Transverse colon (tissue), 4 donors: Measurements from ENCODE around the gene CCN2. TPM values are rescaled to one million over a fixed set of nuclear protein-coding genes. Genes with fewer than 3 reads are reported as not detected.
"Not testable (repeated sequence)": the region's sequence is repeated elsewhere in the genome, so short reads cannot be mapped to it uniquely, and the experiment has no call there.

ENCODE experiments used
- DNase-seq: peaks from one replicate; pipeline ENCODE4 v3.0.0-alpha.2; 2019
- H3K27ac ChIP-seq, 4 donors: fragments of 200-600 bp; sonication (generic); 2 replicates each; pipeline ENCODE4 v1.5.1; 2016 to 2018; ENCODE audit warnings: inconsistent platforms in 4 of 4
- H3K27me3 ChIP-seq: fragments of 200-600 bp; sonication (generic); 2 replicates; pipeline ENCODE4 v1.5.1; 2017; ENCODE audit warnings: inconsistent platforms
- H3K36me3 ChIP-seq, 4 donors: fragments of 200-600 bp; sonication (generic); 2 replicates each; pipeline ENCODE4 v1.5.1; 2017 to 2019; ENCODE audit warnings: inconsistent platforms in 4 of 4
- H3K4me1 ChIP-seq, 4 donors: fragments of 200-600 bp; sonication (generic); 2 replicates each; pipeline ENCODE4 v1.5.1; 2017 to 2020; ENCODE audit warnings: inconsistent platforms in 4 of 4
- H3K4me3 ChIP-seq, 4 donors: fragments of 200-600 bp; sonication (generic); 1 replicate in 1 of 4; 2 replicates in 3 of 4; pipeline versions ENCODE4 v1.5.1 to v1.6.1; 2017 to 2019; ENCODE audit warnings: inconsistent platforms in 4 of 4
- H3K9me3 ChIP-seq, 2 donors: fragments of 200-600 bp; sonication (generic); 2 replicates each; pipeline ENCODE4 v1.5.1; 2017 to 2019; ENCODE audit warnings: inconsistent platforms in 2 of 2
- CTCF ChIP-seq, 5 experiments: fragments of 200-600 bp in 3 of 5; fragments of 450-650 bp in 2 of 5; sonication (generic) in 3 of 5; IDR thresholded peaks; 1 replicate in 2 of 5; 2 replicates in 3 of 5; pipeline ENCODE4 v1.5.1; 2016 to 2017; ENCODE audit warnings: antibody characterized with exemption in 5 of 5, inconsistent platforms in 3 of 5, mild to moderate bottlenecking in 2 of 5, moderate library complexity in 1 of 5
- EP300 ChIP-seq: sonication (generic); formaldehyde crosslinking; IDR thresholded peaks from one replicate; pipeline ENCODE4 v1.6.1; 2017; ENCODE audit warnings: antibody characterized with exemption, low read depth
- POLR2A ChIP-seq: fragments of 450-650 bp; IDR thresholded peaks from one replicate; pipeline ENCODE4 v1.6.1; 2016; ENCODE audit warnings: antibody characterized with exemption, mild to moderate bottlenecking, moderate library complexity
- POLR2AphosphoS5 ChIP-seq, 3 donors: sonication (generic); formaldehyde crosslinking; IDR thresholded peaks; one replicate each; pipeline ENCODE4 v1.6.1; 2016; ENCODE audit warnings: antibody characterized with exemption in 3 of 3
- WGBS, 2 donors: methylation state at CpG; one replicate each; pipeline ENCODE4 v1.1.5; 2018; ENCODE audit warnings: low coverage in 1 of 2; 5-methylcytosine and 5-hydroxymethylcytosine counted together
- in situ Hi-C, 4 donors: fragments of 200-750 bp; cut with MboI; loops; one replicate each; pipeline versions ENCODE4 v1.15.0 to v1.15.1; 2017; ENCODE audit warnings: low sequenced_read_pairs in 3 of 4, low pct_ligation_motif_present in 1 of 4, low pct_unique_long_range_greater_than_20kb in 1 of 4
- intact Hi-C: fragments of 100-400 bp; cut with DNase I; formaldehyde crosslinking; loops from one replicate; pipeline ENCODE4 v1.15.1; 2023; ENCODE audit warnings: low total_unique reads
- total RNA-seq, 4 donors: library from RNA; depleted of rRNA; stranded (reverse); fragments of >200 nt; gene quantifications; one replicate each; pipeline ENCODE4 v1.1.0, GENCODE V29; 2016

Gene CCN2
- total RNA-seq, 4 donors from 2014 or later, result 37.0 to 146 (median 58.0) TPM

DNA sequence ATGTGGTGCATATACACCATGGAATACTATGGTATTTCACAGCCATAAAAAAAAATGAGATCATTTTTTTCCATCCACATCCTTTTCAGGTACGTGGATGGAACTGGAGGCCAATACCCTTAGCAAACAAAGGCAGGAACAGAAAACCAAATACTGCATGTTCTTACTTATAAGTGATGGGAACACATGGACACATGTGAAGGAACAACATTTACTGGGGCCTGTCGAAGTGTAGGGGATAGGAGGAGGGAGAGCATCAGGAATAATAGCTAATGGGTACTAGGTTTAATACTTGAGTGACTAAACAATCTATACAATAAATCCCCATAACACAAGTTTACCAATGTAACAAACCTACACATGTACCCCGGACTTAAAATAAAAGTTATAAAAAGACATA lies 30.5 kb downstream of the CCN2 start:
- TF ChIP-seq EP300 (no peak), POLR2AphosphoS5 (IDR thresholded peaks at IDR 0.05) (no peak), CTCF (IDR thresholded peaks at IDR 0.05) (no peak), POLR2A (no peak)
- peaks cover 0 to 9% of the 10 kb centered on the region in 2 donors for H3K9me3 ChIP-seq
- WGBS, 2 donors, result 64 to 68% methylated on average over 3 of the region's 3 CpGs
- intact Hi-C loops, result no loop called here
- no peak overlapping the region for H3K27ac ChIP-seq
- in situ Hi-C loops, result loop anchor here in 2 of 4 donors (5.0 to 25.0 kb wide), 3 partner anchors 244 to 567 kb away; no protein-coding TSS in a partner anchor
- no peaks in the 10 kb centered on the region for H3K36me3 ChIP-seq
- no peak overlapping the region for H3K4me3 ChIP-seq
- no peaks in the 10 kb centered on the region for H3K4me1 ChIP-seq
- H3K27me3 ChIP-seq, result no peaks in the 10 kb centered on the region
- no peak for DNase-seq

DNA sequence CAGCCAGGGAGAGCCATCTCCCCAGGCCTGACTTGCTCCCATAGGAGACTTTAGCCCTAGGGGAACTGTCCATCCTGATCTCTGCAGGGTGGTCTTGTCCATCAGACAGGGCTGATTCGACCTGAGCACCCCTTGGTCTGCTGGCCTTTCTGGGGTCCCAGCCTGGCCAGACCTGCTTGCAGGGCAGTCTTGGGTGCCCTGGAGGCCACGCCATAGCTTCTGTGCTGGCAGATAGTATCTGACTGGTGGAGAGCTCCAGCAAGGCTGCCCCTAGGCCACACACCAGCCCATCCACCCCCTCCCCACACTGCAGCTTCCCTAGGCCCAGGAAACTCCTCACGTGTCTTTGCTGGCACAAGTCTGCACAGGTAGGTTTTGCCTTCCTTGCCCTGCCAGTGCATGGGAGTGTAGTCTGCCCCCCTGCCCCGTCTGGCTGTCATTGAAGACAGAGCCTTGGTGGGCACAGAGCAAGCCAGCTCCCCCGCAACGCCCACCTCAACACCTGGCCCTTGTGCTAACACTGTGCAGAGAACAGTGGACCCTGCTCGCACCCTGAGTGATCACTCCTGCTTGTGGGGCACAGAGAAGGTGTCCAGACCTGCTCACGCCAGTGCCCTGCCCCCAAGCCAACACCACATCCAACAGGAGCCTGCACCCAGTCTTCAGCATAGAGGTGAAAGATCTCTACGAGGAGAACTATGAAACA lies 32.4 kb downstream of the CCN2 start:
- intact Hi-C loops, result no loop called here
- WGBS, 2 donors, result 81% methylated on average over 8 of the region's 9 CpGs; no CpG with 5 or more reads in 1 of the 2 donors
- Histone ChIP-seq H3K4me1 (no peaks in the 10 kb centered on the region), H3K9me3 (peaks cover 0 to 7% of the 10 kb centered on the region in 2 donors), H3K27me3 (no peaks in the 10 kb centered on the region), H3K27ac (no peak overlapping the region), H3K36me3 (no peaks in the 10 kb centered on the region), H3K4me3 (no peak overlapping the region)
- no peak for DNase-seq
- no peak for TF ChIP-seq POLR2A
- no peak for TF ChIP-seq POLR2AphosphoS5 (IDR thresholded peaks at IDR 0.05)
- in situ Hi-C loops, result loop anchor here (5.0 to 25.0 kb wide), 5 partner anchors 134 to 568 kb away; no protein-coding TSS in a partner anchor

- intact Hi-C loops, result no loop called here
- Histone ChIP-seq H3K27ac (no peak overlapping the region), H3K4me1 (no peaks in the 10 kb centered on the region), H3K9me3 (no peaks in the 10 kb centered on the region), H3K4me3 (no peak overlapping the region), H3K36me3 (no peaks in the 10 kb centered on the region), H3K27me3 (peaks cover 3% of the 10 kb centered on the region)
- in situ Hi-C loops, result loop anchor here (5.0 to 25.0 kb wide), 5 partner anchors 133 to 569 kb away; no protein-coding TSS in a partner anchor
- no peak for DNase-seq
- 81% methylated on average over 6 of the region's 6 CpGs; no CpG with 5 or more reads in 1 of the 2 donors for WGBS, 2 donors
- no peak for TF ChIP-seq EP300
- TF ChIP-seq CTCF (IDR thresholded peaks at IDR 0.05), result no peak
- no peak for TF ChIP-seq POLR2AphosphoS5 (IDR thresholded peaks at IDR 0.05)
- TF ChIP-seq POLR2A, result no peak
Measured at GRCh38 chr6:131917763-131918649, 33.2 kb downstream of the CCN2 start.

- no peaks in the 10 kb centered on the region for H3K9me3 ChIP-seq
- peaks cover 0 to 2% (median 0%) of the 10 kb centered on the region in 4 donors for H3K4me1 ChIP-seq
- intact Hi-C loops, result no loop called here
- peaks cover 9% of the 10 kb centered on the region for H3K27me3 ChIP-seq
- no peak overlapping the region for H3K27ac ChIP-seq
- in situ Hi-C loops, result loop anchor here (5.0 to 25.0 kb wide), 5 partner anchors 133 to 570 kb away; no protein-coding TSS in a partner anchor
- H3K4me3 ChIP-seq, result no peak overlapping the region
- TF ChIP-seq POLR2A, result no peak
- no peak for TF ChIP-seq EP300
- H3K36me3 ChIP-seq, result no peaks in the 10 kb centered on the region
- WGBS, 2 donors, result 57 to 75% methylated on average over 2 of the region's 2 CpGs
- no peak for DNase-seq
Measured at GRCh38 chr6:131917318-131917717, 33.9 kb downstream of the CCN2 start.

DNA sequence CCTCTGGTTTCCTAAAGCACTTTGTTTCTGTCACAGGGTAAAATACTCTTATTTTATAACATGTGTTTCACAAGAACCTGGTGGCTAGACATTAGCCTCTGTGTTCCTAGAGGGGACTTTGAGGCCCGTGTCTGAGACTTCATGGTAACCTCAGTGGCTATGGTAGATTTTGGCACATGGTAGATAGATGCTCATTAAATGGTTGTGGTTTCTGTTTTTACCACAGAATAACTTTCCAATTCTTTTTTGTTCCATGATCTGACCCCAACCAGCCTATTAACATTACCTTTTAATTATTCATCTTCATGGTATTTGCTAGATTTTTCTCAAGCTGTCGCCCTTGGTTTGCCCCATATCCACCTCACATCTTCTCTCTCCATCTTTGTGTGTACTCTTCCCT lies 34.3 kb downstream of the CCN2 start:
- no peak overlapping the region for H3K4me3 ChIP-seq
- in situ Hi-C loops (loop anchor here (5.0 to 25.0 kb wide), 5 partner anchors 132 to 570 kb away; no protein-coding TSS in a partner anchor), intact Hi-C loops (no loop called here)
- H3K9me3 ChIP-seq, result no peaks in the 10 kb centered on the region
- TF ChIP-seq CTCF (IDR thresholded peaks at IDR 0.05), result no peak
- TF ChIP-seq EP300, result no peak
- no peak for TF ChIP-seq POLR2A
- TF ChIP-seq POLR2AphosphoS5 (IDR thresholded peaks at IDR 0.05), result no peak
- H3K27ac ChIP-seq, result no peak overlapping the region
- H3K36me3 ChIP-seq, result no peaks in the 10 kb centered on the region
- peaks cover 9% of the 10 kb centered on the region for H3K27me3 ChIP-seq
- WGBS, 2 donors, result 58 to 76% methylated on average over 2 of the region's 2 CpGs
- no peak for DNase-seq
- peaks cover 0 to 7% (median under 1%) of the 10 kb centered on the region in 4 donors for H3K4me1 ChIP-seq

- H3K36me3 ChIP-seq, H3K27me3 ChIP-seq, H3K4me3 ChIP-seq, H3K9me3 ChIP-seq, DNase-seq, intact Hi-C loops, H3K27ac ChIP-seq: not testable (repeated sequence)
- 80 to 93% methylated on average over 1 to 2 of the region's 2 CpGs for WGBS, 2 donors
- in situ Hi-C loops, result loop anchor here (5.0 to 25.0 kb wide), 5 partner anchors 131 to 571 kb away; no protein-coding TSS in a partner anchor
- H3K4me1 ChIP-seq, result peaks cover 0 to 13% (median 3%) of the 10 kb centered on the region in 4 donors
Measured at GRCh38 chr6:131916091-131916796, 34.9 kb downstream of the CCN2 start.
